ENCODE data around the gene PTRH1. TPM values are rescaled to one million over a fixed set of nuclear protein-coding genes. Genes with fewer than 3 reads are reported as not detected.

PTRH1 gene
- total RNA-seq, 1 donor from 2014 or later = 10.1 TPM

- H3K27me3 Mint-ChIP-seq (ENCODE audit: unreplicated experiment) = peaks cover 11% of the 10 kb centered on the region
- peak; percentile 89 for DNase-seq
- TF ChIP-seq CTCF (IDR thresholded peaks at IDR 0.05; ENCODE audit: partially characterized antibody, unreplicated experiment) = no peak
- peak overlapping the region; percentile 88 for H3K4me3 Mint-ChIP-seq (ENCODE audit: unreplicated experiment)
- H3K9me3 Mint-ChIP-seq (ENCODE audit: unreplicated experiment) = peaks cover 4% of the 10 kb centered on the region
- H3K36me3 Mint-ChIP-seq (ENCODE audit: unreplicated experiment) = peaks cover 5% of the 10 kb centered on the region
- peak overlapping the region; percentile 86 for H3K27ac Mint-ChIP-seq (ENCODE audit: unreplicated experiment)
- peaks cover 5% of the 10 kb centered on the region for H3K4me1 Mint-ChIP-seq (ENCODE audit: low read depth, unreplicated experiment)
These were observed 38.9 kb upstream of the PTRH1 start for GRCh38 chr9:127754099-127755060.

- H3K36me3 Mint-ChIP-seq (ENCODE audit: unreplicated experiment) = peaks cover 5% of the 10 kb centered on the region
- DNase-seq = no peak
- H3K27me3 Mint-ChIP-seq (ENCODE audit: unreplicated experiment) = peaks cover 11% of the 10 kb centered on the region
- peaks cover 5% of the 10 kb centered on the region for H3K4me1 Mint-ChIP-seq (ENCODE audit: low read depth, unreplicated experiment)
- H3K27ac Mint-ChIP-seq (ENCODE audit: unreplicated experiment) = peak overlapping the region; percentile 86
- H3K9me3 Mint-ChIP-seq (ENCODE audit: unreplicated experiment) = peaks cover 4% of the 10 kb centered on the region
- H3K4me3 Mint-ChIP-seq (ENCODE audit: unreplicated experiment) = peak overlapping the region; percentile 88
- no peak for TF ChIP-seq CTCF (IDR thresholded peaks at IDR 0.05; ENCODE audit: partially characterized antibody, unreplicated experiment)
These were observed 38.2 kb upstream of the PTRH1 start for GRCh38 chr9:127753622-127754021.

- no peak for TF ChIP-seq CTCF (IDR thresholded peaks at IDR 0.05; ENCODE audit: partially characterized antibody, unreplicated experiment)
- H3K36me3 Mint-ChIP-seq (ENCODE audit: unreplicated experiment) = peaks cover 5% of the 10 kb centered on the region
- peak overlapping the region; percentile 88 for H3K4me3 Mint-ChIP-seq (ENCODE audit: unreplicated experiment)
- H3K9me3 Mint-ChIP-seq (ENCODE audit: unreplicated experiment) = peaks cover 4% of the 10 kb centered on the region
- H3K4me1 Mint-ChIP-seq (ENCODE audit: low read depth, unreplicated experiment) = peaks cover 5% of the 10 kb centered on the region
- no peak for DNase-seq
- peaks cover 11% of the 10 kb centered on the region for H3K27me3 Mint-ChIP-seq (ENCODE audit: unreplicated experiment)
- H3K27ac Mint-ChIP-seq (ENCODE audit: unreplicated experiment) = no peak overlapping the region
These were observed 37.7 kb upstream of the PTRH1 start for GRCh38 chr9:127753148-127753547.

- TF ChIP-seq CTCF (IDR thresholded peaks at IDR 0.05; ENCODE audit: partially characterized antibody, unreplicated experiment) = no peak
- Mint-ChIP-seq H3K27me3 (ENCODE audit: unreplicated experiment) (peaks cover 11% of the 10 kb centered on the region), H3K27ac (ENCODE audit: unreplicated experiment) (no peak overlapping the region), H3K36me3 (ENCODE audit: unreplicated experiment) (peaks cover 5% of the 10 kb centered on the region), H3K9me3 (ENCODE audit: unreplicated experiment) (peaks cover 4% of the 10 kb centered on the region), H3K4me3 (ENCODE audit: unreplicated experiment) (peak overlapping the region; percentile 69), H3K4me1 (ENCODE audit: low read depth, unreplicated experiment) (peaks cover 5% of the 10 kb centered on the region)
- DNase-seq = no peak
These were observed 36.0 kb upstream of the PTRH1 start for GRCh38 chr9:127751269-127752054.
